Peyer's patch (tissue), 4 donors: ENCODE measurements around the gene PRF1.

ENCODE experiments used
- CTCF ChIP-seq, 6 experiments: fragments of 450-650 bp in 4 of 6; fragments of 200-600 bp in 2 of 6; sonication (generic) in 1 of 6; IDR thresholded peaks; one replicate each; pipeline ENCODE4 v1.5.1; 2017 to 2019; ENCODE audit warnings: antibody characterized with exemption in 6 of 6, mild to moderate bottlenecking in 3 of 6, moderate library complexity in 1 of 6
- POLR2A ChIP-seq, 2 donors: fragments of 450-650 bp; IDR thresholded peaks; one replicate each; pipeline ENCODE4 v1.5.1; 2017; ENCODE audit warnings: antibody characterized with exemption in 2 of 2, mild to moderate bottlenecking in 2 of 2, moderate library complexity in 2 of 2

- TF ChIP-seq CTCF (IDR thresholded peaks at IDR 0.05) (no peak), POLR2A (IDR thresholded peaks at IDR 0.05) (no peak)
Measured at GRCh38 chr10:70576803-70577517, 25.6 kb downstream of the PRF1 start.
